RWPE2 (cell line): ENCODE results near the gene IL17C.

Source experiments
- ATAC-seq: fragments of 200-7000 bp; cut with Tn5 transposase; 3 replicates; pipeline ENCODE4 v1.9.1; 2021; ENCODE audit warnings: low read depth
- DNase-seq: peaks from one replicate; pipeline ENCODE4 v3.0.0-alpha.2; 2020; ENCODE audit warnings: low spot score
- H3K27ac ChIP-seq: fragments of 450-650 bp; 2 replicates; pipeline ENCODE4 v1.5.1; 2017; ENCODE audit warnings: mild to moderate bottlenecking; ENCODE audit not compliant: poor library complexity, severe bottlenecking
- H3K27me3 ChIP-seq: fragments of 250-450 bp; sonication (Bioruptor Pico); 2 replicates; pipeline ENCODE4 v1.5.1; 2021; ENCODE audit warnings: mild to moderate bottlenecking, moderate library complexity; ENCODE audit not compliant: insufficient read depth, poor library complexity, severe bottlenecking
- H3K36me3 ChIP-seq: fragments of 250-450 bp; sonication (Bioruptor Pico); 2 replicates; pipeline ENCODE4 v1.5.1; 2020; ENCODE audit warnings: low read depth, mild to moderate bottlenecking, moderate library complexity
- H3K4me1 ChIP-seq: fragments of 250-450 bp; sonication (Bioruptor Pico); 2 replicates; pipeline ENCODE4 v1.5.1; 2021; ENCODE audit warnings: mild to moderate bottlenecking, moderate library complexity; ENCODE audit not compliant: insufficient read depth, poor library complexity, severe bottlenecking
- H3K4me3 ChIP-seq: fragments of 250-450 bp; sonication (Bioruptor Pico); 2 replicates; pipeline ENCODE4 v1.5.1; 2021; ENCODE audit warnings: mild to moderate bottlenecking, moderate library complexity; ENCODE audit not compliant: severe bottlenecking
- H3K9me3 ChIP-seq: fragments of 250-450 bp; sonication (Bioruptor Pico); 2 replicates; pipeline ENCODE4 v1.5.1; 2021; ENCODE audit warnings: mild to moderate bottlenecking, moderate library complexity; ENCODE audit not compliant: severe bottlenecking
- CTCF ChIP-seq: fragments of 450-650 bp; IDR thresholded peaks from one replicate; pipeline ENCODE4 v1.5.1; 2017; ENCODE audit warnings: mild to moderate bottlenecking, moderate library complexity; ENCODE audit not compliant: poor library complexity, severe bottlenecking

IL17C gene

GRCh38 chr16:88687676-88688012 is 49.3 kb downstream of the IL17C start:
- ATAC-seq, result no peak
- no peak for TF ChIP-seq CTCF
- Histone ChIP-seq H3K27ac (no peak overlapping the region), H3K9me3 (no peaks in the 10 kb centered on the region), H3K4me3 (no peak overlapping the region), H3K36me3 (no peaks in the 10 kb centered on the region), H3K4me1 (no peaks in the 10 kb centered on the region), H3K27me3 (peaks cover 24% of the 10 kb centered on the region)
- DNase-seq, result no peak

GRCh38 chr16:88688013-88688778 is 49.8 kb downstream of the IL17C start:
- no peak for DNase-seq
- Histone ChIP-seq H3K4me1 (no peaks in the 10 kb centered on the region), H3K27ac (no peak overlapping the region), H3K27me3 (peaks cover 24% of the 10 kb centered on the region), H3K9me3 (no peaks in the 10 kb centered on the region), H3K4me3 (no peak overlapping the region), H3K36me3 (no peaks in the 10 kb centered on the region)
- peak; percentile 20; the same call in 2 of the 3 replicates for ATAC-seq
- TF ChIP-seq CTCF, result no peak
